WTC11 (cell line): ENCODE measurements around the gene MYL9.

Experiments
- NR1H2 ChIP-seq: sonication (generic); formaldehyde crosslinking; IDR thresholded peaks from 2 replicates; pipeline ENCODE4 v1.9.0; 2021; ENCODE audit warnings: mild to moderate bottlenecking, moderate library complexity, missing genetic modification reagents
- SP1 ChIP-seq: sonication (generic); formaldehyde crosslinking; conservative IDR thresholded peaks from 2 replicates; pipeline ENCODE4 v1.8.1; 2022; ENCODE audit warnings: missing genetic modification reagents
- TCF7 ChIP-seq: sonication (generic); formaldehyde crosslinking; IDR thresholded peaks from 2 replicates; pipeline ENCODE4 v1.8.0; 2022; ENCODE audit warnings: mild to moderate bottlenecking, low read depth, missing genetic modification reagents, moderate library complexity
- USF2 ChIP-seq: sonication (generic); formaldehyde crosslinking; IDR thresholded peaks from 2 replicates; pipeline ENCODE4 v1.8.1; 2023; ENCODE audit warnings: mild to moderate bottlenecking, missing genetic modification reagents, moderate library complexity
- ZNF138 ChIP-seq: sonication (generic); formaldehyde crosslinking; conservative IDR thresholded peaks from 2 replicates; pipeline ENCODE4 v1.8.1; 2022; ENCODE audit warnings: mild to moderate bottlenecking, moderate library complexity, missing genetic modification reagents
- TF ChIP-seq, protein P1 (sequence below): sonication (generic); formaldehyde crosslinking; IDR thresholded peaks from 2 replicates; pipeline ENCODE4 v1.8.1; 2023; ENCODE audit warnings: mild to moderate bottlenecking, missing genetic modification reagents, moderate library complexity
- TF ChIP-seq, protein P2 (sequence below): fragments of 200-600 bp; IDR thresholded peaks from 2 replicates; pipeline ENCODE4 v1.8.0; 2022; ENCODE audit warnings: antibody characterized with exemption
- TF ChIP-seq, protein P3 (sequence below): fragments of 250-450 bp; sonication (Bioruptor Pico); IDR thresholded peaks from 2 replicates; pipeline ENCODE4 v1.9.0; 2021; ENCODE audit warnings: mild to moderate bottlenecking, borderline replicate concordance

DNA sequence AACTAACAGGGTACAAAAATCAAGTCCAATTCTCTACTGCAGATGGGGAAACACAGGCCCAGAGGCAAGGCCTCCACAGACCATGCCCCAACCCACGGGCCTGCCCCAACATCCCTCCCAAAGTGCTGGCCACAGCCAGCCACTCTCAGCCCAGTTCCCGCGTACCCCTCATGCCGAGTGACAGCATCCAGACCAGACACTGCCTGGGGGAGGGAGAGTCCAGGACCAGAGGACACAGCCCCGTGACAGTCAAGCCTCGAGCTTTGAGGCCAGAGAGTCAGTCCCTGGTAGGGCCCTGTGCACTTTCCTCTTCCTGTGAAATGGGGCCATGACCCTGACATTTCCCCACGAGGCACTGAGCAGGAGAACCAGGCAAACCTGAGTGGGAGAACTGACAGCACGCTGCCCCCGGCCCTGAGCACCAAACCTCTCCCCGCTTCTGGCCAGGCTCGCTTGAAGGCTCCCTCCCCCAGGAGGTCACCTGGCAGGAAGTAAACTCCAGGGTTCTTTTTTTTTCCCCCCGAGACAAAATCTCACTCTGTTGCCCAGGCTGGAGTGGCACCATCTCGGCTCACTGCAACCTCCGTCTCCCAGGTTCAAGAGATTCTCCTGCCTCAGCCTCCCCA, 4.9 kb downstream of the MYL9 start:
- TF ChIP-seq, protein P1, sequence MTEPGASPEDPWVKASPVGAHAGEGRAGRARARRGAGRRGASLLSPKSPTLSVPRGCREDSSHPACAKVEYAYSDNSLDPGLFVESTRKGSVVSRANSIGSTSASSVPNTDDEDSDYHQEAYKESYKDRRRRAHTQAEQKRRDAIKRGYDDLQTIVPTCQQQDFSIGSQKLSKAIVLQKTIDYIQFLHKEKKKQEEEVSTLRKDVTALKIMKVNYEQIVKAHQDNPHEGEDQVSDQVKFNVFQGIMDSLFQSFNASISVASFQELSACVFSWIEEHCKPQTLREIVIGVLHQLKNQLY (CRISPR knock-in tag), result no peak
- TF ChIP-seq, protein P2, sequence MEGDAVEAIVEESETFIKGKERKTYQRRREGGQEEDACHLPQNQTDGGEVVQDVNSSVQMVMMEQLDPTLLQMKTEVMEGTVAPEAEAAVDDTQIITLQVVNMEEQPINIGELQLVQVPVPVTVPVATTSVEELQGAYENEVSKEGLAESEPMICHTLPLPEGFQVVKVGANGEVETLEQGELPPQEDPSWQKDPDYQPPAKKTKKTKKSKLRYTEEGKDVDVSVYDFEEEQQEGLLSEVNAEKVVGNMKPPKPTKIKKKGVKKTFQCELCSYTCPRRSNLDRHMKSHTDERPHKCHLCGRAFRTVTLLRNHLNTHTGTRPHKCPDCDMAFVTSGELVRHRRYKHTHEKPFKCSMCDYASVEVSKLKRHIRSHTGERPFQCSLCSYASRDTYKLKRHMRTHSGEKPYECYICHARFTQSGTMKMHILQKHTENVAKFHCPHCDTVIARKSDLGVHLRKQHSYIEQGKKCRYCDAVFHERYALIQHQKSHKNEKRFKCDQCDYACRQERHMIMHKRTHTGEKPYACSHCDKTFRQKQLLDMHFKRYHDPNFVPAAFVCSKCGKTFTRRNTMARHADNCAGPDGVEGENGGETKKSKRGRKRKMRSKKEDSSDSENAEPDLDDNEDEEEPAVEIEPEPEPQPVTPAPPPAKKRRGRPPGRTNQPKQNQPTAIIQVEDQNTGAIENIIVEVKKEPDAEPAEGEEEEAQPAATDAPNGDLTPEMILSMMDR, result no peak
- TF ChIP-seq USF2 (CRISPR knock-in tag) (no peak), NR1H2 (CRISPR knock-in tag) (no peak), SP1 (CRISPR knock-in tag) (no peak), ZNF138 (CRISPR knock-in tag) (no peak), TCF7 (CRISPR knock-in tag) (no peak)
- TF ChIP-seq, protein P3, sequence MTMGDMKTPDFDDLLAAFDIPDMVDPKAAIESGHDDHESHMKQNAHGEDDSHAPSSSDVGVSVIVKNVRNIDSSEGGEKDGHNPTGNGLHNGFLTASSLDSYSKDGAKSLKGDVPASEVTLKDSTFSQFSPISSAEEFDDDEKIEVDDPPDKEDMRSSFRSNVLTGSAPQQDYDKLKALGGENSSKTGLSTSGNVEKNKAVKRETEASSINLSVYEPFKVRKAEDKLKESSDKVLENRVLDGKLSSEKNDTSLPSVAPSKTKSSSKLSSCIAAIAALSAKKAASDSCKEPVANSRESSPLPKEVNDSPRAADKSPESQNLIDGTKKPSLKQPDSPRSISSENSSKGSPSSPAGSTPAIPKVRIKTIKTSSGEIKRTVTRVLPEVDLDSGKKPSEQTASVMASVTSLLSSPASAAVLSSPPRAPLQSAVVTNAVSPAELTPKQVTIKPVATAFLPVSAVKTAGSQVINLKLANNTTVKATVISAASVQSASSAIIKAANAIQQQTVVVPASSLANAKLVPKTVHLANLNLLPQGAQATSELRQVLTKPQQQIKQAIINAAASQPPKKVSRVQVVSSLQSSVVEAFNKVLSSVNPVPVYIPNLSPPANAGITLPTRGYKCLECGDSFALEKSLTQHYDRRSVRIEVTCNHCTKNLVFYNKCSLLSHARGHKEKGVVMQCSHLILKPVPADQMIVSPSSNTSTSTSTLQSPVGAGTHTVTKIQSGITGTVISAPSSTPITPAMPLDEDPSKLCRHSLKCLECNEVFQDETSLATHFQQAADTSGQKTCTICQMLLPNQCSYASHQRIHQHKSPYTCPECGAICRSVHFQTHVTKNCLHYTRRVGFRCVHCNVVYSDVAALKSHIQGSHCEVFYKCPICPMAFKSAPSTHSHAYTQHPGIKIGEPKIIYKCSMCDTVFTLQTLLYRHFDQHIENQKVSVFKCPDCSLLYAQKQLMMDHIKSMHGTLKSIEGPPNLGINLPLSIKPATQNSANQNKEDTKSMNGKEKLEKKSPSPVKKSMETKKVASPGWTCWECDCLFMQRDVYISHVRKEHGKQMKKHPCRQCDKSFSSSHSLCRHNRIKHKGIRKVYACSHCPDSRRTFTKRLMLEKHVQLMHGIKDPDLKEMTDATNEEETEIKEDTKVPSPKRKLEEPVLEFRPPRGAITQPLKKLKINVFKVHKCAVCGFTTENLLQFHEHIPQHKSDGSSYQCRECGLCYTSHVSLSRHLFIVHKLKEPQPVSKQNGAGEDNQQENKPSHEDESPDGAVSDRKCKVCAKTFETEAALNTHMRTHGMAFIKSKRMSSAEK (CRISPR knock-in tag), result no peak
